HuH-7 (cell line): ENCODE results near the gene SERPINB8.

Experiments used
- DNase-seq: peaks from one replicate; pipeline ENCODE4 v3.0.0; 2011; ENCODE audit warnings: low spot score

Gene SERPINB8

GRCh38 chr18:63965716-63966330 lies 4.1 kb upstream of the SERPINB8 start:
- no peak for DNase-seq

GRCh38 chr18:63970809-63971205 lies 926 bp downstream of the SERPINB8 start:
- no peak for DNase-seq

- DNase-seq = no peak
These were observed 1.6 kb downstream of the SERPINB8 start for GRCh38 chr18:63971320-63972001.

GRCh38 chr18:63972002-63972376 lies 2.1 kb downstream of the SERPINB8 start:
- DNase-seq = no peak

GRCh38 chr18:63974991-63975390 lies 5.1 kb downstream of the SERPINB8 start:
- no peak for DNase-seq

GRCh38 chr18:63975628-63976027 lies 5.7 kb downstream of the SERPINB8 start:
- no peak for DNase-seq

- DNase-seq = no peak
These were observed 7.2 kb downstream of the SERPINB8 start for GRCh38 chr18:63977040-63977439.

GRCh38 chr18:63979409-63979920 lies 9.6 kb downstream of the SERPINB8 start:
- peak; percentile 32 for DNase-seq

- DNase-seq = no peak
These were observed 10.1 kb downstream of the SERPINB8 start for GRCh38 chr18:63980027-63980426.

GRCh38 chr18:63980896-63981460 lies 11.1 kb downstream of the SERPINB8 start:
- DNase-seq = no peak

- no peak for DNase-seq
These were observed 11.8 kb downstream of the SERPINB8 start for GRCh38 chr18:63981719-63982118.

GRCh38 chr18:63982361-63982760 lies 12.5 kb downstream of the SERPINB8 start:
- DNase-seq = no peak

- no peak for DNase-seq
These were observed 17.0 kb downstream of the SERPINB8 start for GRCh38 chr18:63986885-63987284.

GRCh38 chr18:63987743-63988142 lies 17.9 kb downstream of the SERPINB8 start:
- no peak for DNase-seq

- DNase-seq = no peak
These were observed 22.9 kb downstream of the SERPINB8 start for GRCh38 chr18:63992751-63993150.

- DNase-seq = peak; percentile 30
These were observed 25.0 kb downstream of the SERPINB8 start for GRCh38 chr18:63994783-63995399.

- DNase-seq = no peak
These were observed 27.2 kb downstream of the SERPINB8 start for GRCh38 chr18:63997041-63997440.

GRCh38 chr18:63997606-63998005 lies 27.7 kb downstream of the SERPINB8 start:
- no peak for DNase-seq

GRCh38 chr18:63999871-64000270 lies 30.0 kb downstream of the SERPINB8 start:
- DNase-seq = no peak

- DNase-seq = no peak
These were observed 32.7 kb downstream of the SERPINB8 start for GRCh38 chr18:64002581-64002980.

- DNase-seq = no peak
These were observed 39.4 kb downstream of the SERPINB8 start for GRCh38 chr18:64009305-64009704.

- no peak for DNase-seq
These were observed 41.6 kb downstream of the SERPINB8 start for GRCh38 chr18:64011513-64011912.

- DNase-seq = peak; percentile 9
These were observed 48.0 kb downstream of the SERPINB8 start for GRCh38 chr18:64017870-64018269.
